ENCODE results near the gene IRAK3. TPM values are rescaled to one million over a fixed set of nuclear protein-coding genes. Genes with fewer than 3 reads are reported as not detected.

The IRAK3 gene
- total RNA-seq, 1 experiment from 2014 or later, result 0.70 TPM

DNA sequence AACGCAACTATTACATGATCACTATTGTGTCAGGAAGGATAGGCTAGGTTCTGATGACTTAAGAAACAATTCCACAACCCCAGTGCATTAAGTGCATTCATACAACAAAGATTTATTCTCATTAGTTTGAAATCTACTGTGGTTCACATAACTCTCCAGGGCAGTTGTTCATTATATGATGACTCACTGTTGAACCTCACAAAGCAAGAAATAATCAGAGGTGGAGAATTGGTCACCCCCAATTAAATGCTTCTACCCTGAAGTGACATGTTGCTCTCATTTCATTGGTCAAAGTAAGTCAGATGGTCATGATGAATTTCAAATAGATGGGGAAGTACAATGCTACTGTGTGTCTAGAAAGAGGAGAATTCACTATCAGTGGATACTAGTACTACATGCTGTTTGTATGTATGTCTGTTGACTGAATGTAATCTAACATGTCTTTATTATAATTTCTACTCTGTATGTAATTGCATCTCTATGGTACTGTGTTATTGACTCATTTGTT, 107.2 kb downstream of the IRAK3 start (continued):
- TF ChIP-seq, protein P1, sequence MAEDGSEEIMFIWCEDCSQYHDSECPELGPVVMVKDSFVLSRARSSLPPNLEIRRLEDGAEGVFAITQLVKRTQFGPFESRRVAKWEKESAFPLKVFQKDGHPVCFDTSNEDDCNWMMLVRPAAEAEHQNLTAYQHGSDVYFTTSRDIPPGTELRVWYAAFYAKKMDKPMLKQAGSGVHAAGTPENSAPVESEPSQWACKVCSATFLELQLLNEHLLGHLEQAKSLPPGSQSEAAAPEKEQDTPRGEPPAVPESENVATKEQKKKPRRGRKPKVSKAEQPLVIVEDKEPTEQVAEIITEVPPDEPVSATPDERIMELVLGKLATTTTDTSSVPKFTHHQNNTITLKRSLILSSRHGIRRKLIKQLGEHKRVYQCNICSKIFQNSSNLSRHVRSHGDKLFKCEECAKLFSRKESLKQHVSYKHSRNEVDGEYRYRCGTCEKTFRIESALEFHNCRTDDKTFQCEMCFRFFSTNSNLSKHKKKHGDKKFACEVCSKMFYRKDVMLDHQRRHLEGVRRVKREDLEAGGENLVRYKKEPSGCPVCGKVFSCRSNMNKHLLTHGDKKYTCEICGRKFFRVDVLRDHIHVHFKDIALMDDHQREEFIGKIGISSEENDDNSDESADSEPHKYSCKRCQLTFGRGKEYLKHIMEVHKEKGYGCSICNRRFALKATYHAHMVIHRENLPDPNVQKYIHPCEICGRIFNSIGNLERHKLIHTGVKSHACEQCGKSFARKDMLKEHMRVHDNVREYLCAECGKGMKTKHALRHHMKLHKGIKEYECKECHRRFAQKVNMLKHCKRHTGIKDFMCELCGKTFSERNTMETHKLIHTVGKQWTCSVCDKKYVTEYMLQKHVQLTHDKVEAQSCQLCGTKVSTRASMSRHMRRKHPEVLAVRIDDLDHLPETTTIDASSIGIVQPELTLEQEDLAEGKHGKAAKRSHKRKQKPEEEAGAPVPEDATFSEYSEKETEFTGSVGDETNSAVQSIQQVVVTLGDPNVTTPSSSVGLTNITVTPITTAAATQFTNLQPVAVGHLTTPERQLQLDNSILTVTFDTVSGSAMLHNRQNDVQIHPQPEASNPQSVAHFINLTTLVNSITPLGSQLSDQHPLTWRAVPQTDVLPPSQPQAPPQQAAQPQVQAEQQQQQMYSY (CRISPR knock-in tag; IDR thresholded peaks at IDR 0.05), result no peak
- no peak for TF ChIP-seq TEAD4 (CRISPR knock-in tag; IDR thresholded peaks at IDR 0.05)
- no peak for TF ChIP-seq GTF2I (CRISPR knock-in tag; conservative IDR thresholded peaks at IDR 0.05)
- TF ChIP-seq, protein P2, sequence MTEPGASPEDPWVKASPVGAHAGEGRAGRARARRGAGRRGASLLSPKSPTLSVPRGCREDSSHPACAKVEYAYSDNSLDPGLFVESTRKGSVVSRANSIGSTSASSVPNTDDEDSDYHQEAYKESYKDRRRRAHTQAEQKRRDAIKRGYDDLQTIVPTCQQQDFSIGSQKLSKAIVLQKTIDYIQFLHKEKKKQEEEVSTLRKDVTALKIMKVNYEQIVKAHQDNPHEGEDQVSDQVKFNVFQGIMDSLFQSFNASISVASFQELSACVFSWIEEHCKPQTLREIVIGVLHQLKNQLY (CRISPR knock-in tag; IDR thresholded peaks at IDR 0.05), result no peak

DNA sequence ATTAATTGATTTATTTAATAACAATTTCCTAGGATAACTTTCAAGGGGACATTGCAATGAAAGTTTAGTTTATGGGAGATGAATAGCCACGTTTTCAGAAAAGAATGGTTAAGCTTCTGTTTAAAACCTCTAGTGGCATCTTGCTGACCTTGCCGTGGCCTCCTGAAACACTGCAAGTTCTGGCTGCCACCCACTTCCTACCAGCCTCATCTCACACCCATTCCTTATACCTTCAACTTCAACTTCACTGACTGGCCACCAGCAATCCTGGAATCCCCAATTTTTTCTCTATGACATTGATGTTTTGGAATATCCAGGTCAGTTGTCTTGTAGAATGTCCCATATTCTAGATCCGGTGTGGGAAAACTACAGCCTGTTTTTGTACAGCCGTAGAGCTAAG, 108.1 kb downstream of the IRAK3 start:
- no peaks in the 10 kb centered on the region for H3K4me1 Mint-ChIP-seq
- H3K27ac Mint-ChIP-seq, result no peak overlapping the region
- H3K4me3 Mint-ChIP-seq, result no peak overlapping the region
- DNase-seq (ENCODE audit: low spot score) (no peak), ATAC-seq (no peak)
- H3K36me3 Mint-ChIP-seq, result no peaks in the 10 kb centered on the region
- H3K9me3 Mint-ChIP-seq, result no peaks in the 10 kb centered on the region
- peaks cover 16% of the 10 kb centered on the region for H3K27me3 Mint-ChIP-seq (ENCODE audit: low read depth)
- TF ChIP-seq ZNF263 (CRISPR knock-in tag; IDR thresholded peaks at IDR 0.05; ENCODE audit: low read depth) (no peak), ESRRA (CRISPR knock-in tag; IDR thresholded peaks at IDR 0.05; ENCODE audit: borderline replicate concordance) (no peak), OVOL2 (CRISPR knock-in tag; IDR thresholded peaks at IDR 0.05; ENCODE audit: borderline replicate concordance) (no peak), CREM (CRISPR knock-in tag; IDR thresholded peaks at IDR 0.05) (no peak), ZNF219 (CRISPR knock-in tag; IDR thresholded peaks at IDR 0.05; ENCODE audit: borderline replicate concordance) (no peak), JUN (CRISPR knock-in tag; IDR thresholded peaks at IDR 0.05) (no peak), TEAD4 (CRISPR knock-in tag; IDR thresholded peaks at IDR 0.05) (no peak)
- TF ChIP-seq, protein P3, sequence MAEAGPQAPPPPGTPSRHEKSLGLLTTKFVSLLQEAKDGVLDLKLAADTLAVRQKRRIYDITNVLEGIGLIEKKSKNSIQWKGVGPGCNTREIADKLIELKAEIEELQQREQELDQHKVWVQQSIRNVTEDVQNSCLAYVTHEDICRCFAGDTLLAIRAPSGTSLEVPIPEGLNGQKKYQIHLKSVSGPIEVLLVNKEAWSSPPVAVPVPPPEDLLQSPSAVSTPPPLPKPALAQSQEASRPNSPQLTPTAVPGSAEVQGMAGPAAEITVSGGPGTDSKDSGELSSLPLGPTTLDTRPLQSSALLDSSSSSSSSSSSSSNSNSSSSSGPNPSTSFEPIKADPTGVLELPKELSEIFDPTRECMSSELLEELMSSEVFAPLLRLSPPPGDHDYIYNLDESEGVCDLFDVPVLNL (CRISPR knock-in tag; IDR thresholded peaks at IDR 0.05; ENCODE audit: borderline replicate concordance, low read depth), result no peak
- ChIA-PET POLR2A (no interaction called here), CTCF (no interaction called here)

DNA sequence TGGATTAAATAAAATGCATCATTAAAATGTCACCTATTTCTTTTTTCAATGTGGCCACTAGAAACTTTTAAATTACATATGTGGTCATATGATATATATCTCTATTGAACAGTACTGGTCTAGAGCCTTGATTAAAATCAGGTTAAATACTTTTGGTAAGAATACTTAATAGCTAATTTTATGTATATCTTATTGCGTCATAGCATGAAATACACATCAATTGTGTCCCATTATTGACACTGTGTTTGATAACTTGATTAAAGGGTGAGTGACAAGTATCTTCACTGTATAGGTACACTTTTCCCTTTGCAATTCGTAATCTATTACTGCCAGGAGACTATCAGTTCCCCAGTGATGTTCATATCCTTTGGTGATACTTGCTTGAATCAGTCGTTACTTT, 108.9 kb downstream of the IRAK3 start:
- no peaks in the 10 kb centered on the region for H3K9me3 Mint-ChIP-seq
- ATAC-seq (no peak), DNase-seq (ENCODE audit: low spot score) (no peak)
- peaks cover 5% of the 10 kb centered on the region; the same call in 1 of the 2 replicates for H3K4me1 Mint-ChIP-seq
- no peak overlapping the region for H3K27ac Mint-ChIP-seq
- TF ChIP-seq, protein P4, sequence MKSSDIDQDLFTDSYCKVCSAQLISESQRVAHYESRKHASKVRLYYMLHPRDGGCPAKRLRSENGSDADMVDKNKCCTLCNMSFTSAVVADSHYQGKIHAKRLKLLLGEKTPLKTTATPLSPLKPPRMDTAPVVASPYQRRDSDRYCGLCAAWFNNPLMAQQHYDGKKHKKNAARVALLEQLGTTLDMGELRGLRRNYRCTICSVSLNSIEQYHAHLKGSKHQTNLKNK (CRISPR knock-in tag; IDR thresholded peaks at IDR 0.05), result no peak
- TF ChIP-seq, protein P5, sequence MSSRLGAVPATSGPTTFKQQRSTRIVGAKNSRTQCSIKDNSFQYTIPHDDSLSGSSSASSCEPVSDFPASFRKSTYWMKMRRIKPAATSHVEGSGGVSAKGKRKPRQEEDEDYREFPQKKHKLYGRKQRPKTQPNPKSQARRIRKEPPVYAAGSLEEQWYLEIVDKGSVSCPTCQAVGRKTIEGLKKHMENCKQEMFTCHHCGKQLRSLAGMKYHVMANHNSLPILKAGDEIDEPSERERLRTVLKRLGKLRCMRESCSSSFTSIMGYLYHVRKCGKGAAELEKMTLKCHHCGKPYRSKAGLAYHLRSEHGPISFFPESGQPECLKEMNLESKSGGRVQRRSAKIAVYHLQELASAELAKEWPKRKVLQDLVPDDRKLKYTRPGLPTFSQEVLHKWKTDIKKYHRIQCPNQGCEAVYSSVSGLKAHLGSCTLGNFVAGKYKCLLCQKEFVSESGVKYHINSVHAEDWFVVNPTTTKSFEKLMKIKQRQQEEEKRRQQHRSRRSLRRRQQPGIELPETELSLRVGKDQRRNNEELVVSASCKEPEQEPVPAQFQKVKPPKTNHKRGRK (CRISPR knock-in tag; IDR thresholded peaks at IDR 0.05; ENCODE audit: borderline replicate concordance), result no peak
- TF ChIP-seq, protein P6, sequence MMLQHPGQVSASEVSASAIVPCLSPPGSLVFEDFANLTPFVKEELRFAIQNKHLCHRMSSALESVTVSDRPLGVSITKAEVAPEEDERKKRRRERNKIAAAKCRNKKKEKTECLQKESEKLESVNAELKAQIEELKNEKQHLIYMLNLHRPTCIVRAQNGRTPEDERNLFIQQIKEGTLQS (CRISPR knock-in tag; conservative IDR thresholded peaks at IDR 0.05), result no peak
- TF ChIP-seq SOX15 (CRISPR knock-in tag; IDR thresholded peaks at IDR 0.05) (no peak), ESRRA (CRISPR knock-in tag; IDR thresholded peaks at IDR 0.05; ENCODE audit: borderline replicate concordance) (no peak), TEAD4 (CRISPR knock-in tag; IDR thresholded peaks at IDR 0.05) (no peak), ZNF219 (CRISPR knock-in tag; IDR thresholded peaks at IDR 0.05; ENCODE audit: borderline replicate concordance) (no peak), ZNF121 (CRISPR knock-in tag; IDR thresholded peaks at IDR 0.05) (no peak), ZNF232 (CRISPR knock-in tag; IDR thresholded peaks at IDR 0.05) (no peak), IRF2 (CRISPR knock-in tag; IDR thresholded peaks at IDR 0.05; ENCODE audit: borderline replicate concordance, low read depth) (no peak)
- TF ChIP-seq, protein P7, sequence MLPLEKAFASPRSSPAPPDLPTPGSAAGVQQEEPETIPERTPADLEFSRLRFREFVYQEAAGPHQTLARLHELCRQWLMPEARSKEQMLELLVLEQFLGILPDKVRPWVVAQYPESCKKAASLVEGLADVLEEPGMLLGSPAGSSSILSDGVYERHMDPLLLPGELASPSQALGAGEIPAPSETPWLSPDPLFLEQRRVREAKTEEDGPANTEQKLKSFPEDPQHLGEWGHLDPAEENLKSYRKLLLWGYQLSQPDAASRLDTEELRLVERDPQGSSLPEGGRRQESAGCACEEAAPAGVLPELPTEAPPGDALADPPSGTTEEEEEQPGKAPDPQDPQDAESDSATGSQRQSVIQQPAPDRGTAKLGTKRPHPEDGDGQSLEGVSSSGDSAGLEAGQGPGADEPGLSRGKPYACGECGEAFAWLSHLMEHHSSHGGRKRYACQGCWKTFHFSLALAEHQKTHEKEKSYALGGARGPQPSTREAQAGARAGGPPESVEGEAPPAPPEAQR (CRISPR knock-in tag; IDR thresholded peaks at IDR 0.05), result no peak
- ChIA-PET CTCF (no interaction called here), POLR2A (no interaction called here)
- no peaks in the 10 kb centered on the region for H3K36me3 Mint-ChIP-seq
- no peak overlapping the region for H3K4me3 Mint-ChIP-seq
- H3K27me3 Mint-ChIP-seq (ENCODE audit: low read depth), result peaks cover 16% of the 10 kb centered on the region
